HCT116 (cell line): ENCODE results near the gene TWF1.

Experiments used
- CTCF ChIP-seq, 3 experiments: fragments of 200-600 bp in 1 of 3; sonication (generic) in 1 of 3; IDR thresholded peaks in 2 of 3; conservative IDR thresholded peaks in 1 of 3; 2 replicates each; pipeline ENCODE4 v1.5.1; 2012 to 2017; ENCODE audit warnings: low read depth in 2 of 3, low read length in 2 of 3, antibody characterized with exemption in 1 of 3, borderline replicate concordance in 1 of 3, control low read depth in 1 of 3, mild to moderate bottlenecking in 1 of 3, mixed read lengths in 1 of 3, mixed run types in 1 of 3, moderate library complexity in 1 of 3; ENCODE audit not compliant: insufficient read depth in 1 of 3
- POLR2A ChIP-seq: IDR thresholded peaks from 2 replicates; pipeline ENCODE4 v1.7.0; 2011; ENCODE audit warnings: borderline replicate concordance; ENCODE audit not compliant: insufficient read depth, insufficient read length; ENCODE audit errors: extremely low read depth
- POLR2AphosphoS5 ChIP-seq: IDR thresholded peaks from 2 replicates; pipeline ENCODE4 v1.6.1; 2011; ENCODE audit warnings: mild to moderate bottlenecking, low read depth, low read length, moderate library complexity
- RAD21 ChIP-seq: IDR thresholded peaks from 2 replicates; pipeline ENCODE4 v1.6.1; 2012; ENCODE audit warnings: low read depth, mild to moderate bottlenecking
- YY1 ChIP-seq: IDR thresholded peaks from 2 replicates; pipeline ENCODE4 v1.6.1; 2011; ENCODE audit warnings: low read length, low read depth, moderate library complexity, mild to moderate bottlenecking; ENCODE audit not compliant: insufficient replicate concordance; ENCODE audit errors: extremely low read depth

GRCh38 chr12:43824207-43824775, 18.2 kb upstream of the TWF1 start:
- TF ChIP-seq CTCF (IDR thresholded peaks at IDR 0.05 in 2 of 3, conservative IDR thresholded peaks at IDR 0.05 in 1 of 3; ENCODE audit: borderline replicate concordance in 1 of 3, insufficient read depth in 1 of 3, low read depth in 2 of 3, low read length in 2 of 3) (no peak), POLR2AphosphoS5 (no peak), RAD21 (no peak), POLR2A (no peak), YY1 (no peak)
